Measurements from ENCODE around the gene ADPRM.

- no peak for TF ChIP-seq ZFX (IDR thresholded peaks at IDR 0.05)
- TF ChIP-seq, protein P1, sequence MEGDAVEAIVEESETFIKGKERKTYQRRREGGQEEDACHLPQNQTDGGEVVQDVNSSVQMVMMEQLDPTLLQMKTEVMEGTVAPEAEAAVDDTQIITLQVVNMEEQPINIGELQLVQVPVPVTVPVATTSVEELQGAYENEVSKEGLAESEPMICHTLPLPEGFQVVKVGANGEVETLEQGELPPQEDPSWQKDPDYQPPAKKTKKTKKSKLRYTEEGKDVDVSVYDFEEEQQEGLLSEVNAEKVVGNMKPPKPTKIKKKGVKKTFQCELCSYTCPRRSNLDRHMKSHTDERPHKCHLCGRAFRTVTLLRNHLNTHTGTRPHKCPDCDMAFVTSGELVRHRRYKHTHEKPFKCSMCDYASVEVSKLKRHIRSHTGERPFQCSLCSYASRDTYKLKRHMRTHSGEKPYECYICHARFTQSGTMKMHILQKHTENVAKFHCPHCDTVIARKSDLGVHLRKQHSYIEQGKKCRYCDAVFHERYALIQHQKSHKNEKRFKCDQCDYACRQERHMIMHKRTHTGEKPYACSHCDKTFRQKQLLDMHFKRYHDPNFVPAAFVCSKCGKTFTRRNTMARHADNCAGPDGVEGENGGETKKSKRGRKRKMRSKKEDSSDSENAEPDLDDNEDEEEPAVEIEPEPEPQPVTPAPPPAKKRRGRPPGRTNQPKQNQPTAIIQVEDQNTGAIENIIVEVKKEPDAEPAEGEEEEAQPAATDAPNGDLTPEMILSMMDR (conservative IDR thresholded peaks at IDR 0.05), result no peak
Measured at GRCh38 chr17:10699856-10700255, 2.5 kb downstream of the ADPRM start.

Measured in C4-2B (cell line).